Stimulated activated CD8-positive, alpha-beta memory T cell treated with anti-CD3 and anti-CD28 coated beads, Interleukin-12 subunit alpha, Interleukin-12 subunit beta, amount 100 ng/mL, for 24 hours (primary cell): ENCODE measurements around the gene FBXO24.
A peak's percentile ranks its signal among the peaks of the same experiment; 100 is the strongest.
"Not testable (repeated sequence)": the region's sequence is repeated elsewhere in the genome, so short reads cannot be mapped to it uniquely, and the experiment has no call there.

Experiments used
- DNase-seq: peaks from one replicate; pipeline ENCODE4 v3.0.0-alpha.2; 2020; ENCODE audit errors: extremely low read depth

The FBXO24 gene

DNA sequence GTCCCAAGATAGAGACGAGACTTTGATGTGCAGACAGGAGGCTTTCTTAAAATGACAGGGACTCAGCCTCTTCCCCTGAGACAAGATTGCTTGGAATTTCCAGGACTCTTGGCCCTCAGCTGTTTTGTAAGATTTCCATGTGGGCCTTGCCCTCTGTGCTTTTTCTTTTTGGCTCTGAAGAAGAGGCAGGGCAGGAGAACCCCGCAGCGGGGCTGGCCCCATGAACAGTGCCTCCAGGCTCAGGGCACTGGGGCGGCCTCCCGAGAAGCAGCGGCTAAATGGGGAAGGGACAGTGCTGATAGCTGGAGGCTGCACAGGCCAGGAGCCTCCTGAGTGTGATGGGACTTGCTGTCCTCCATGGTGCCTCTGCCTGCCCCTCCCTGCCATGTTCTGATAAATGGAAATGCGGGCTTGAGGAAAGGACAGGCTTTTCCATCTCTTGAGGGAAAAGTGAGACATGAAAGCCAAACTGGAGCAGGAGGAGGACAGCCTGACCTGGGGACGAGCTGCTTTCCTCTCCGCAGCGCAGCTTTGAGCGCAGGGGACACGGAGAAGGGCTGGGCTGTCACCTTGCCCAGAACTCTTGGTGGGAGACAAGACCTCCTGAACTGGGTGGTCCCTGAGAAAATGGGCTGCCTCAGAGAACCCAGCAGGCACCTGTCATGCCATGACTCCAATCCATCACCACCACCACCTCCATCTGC lies 24.5 kb upstream of the FBXO24 start:
- no peak for DNase-seq

DNA sequence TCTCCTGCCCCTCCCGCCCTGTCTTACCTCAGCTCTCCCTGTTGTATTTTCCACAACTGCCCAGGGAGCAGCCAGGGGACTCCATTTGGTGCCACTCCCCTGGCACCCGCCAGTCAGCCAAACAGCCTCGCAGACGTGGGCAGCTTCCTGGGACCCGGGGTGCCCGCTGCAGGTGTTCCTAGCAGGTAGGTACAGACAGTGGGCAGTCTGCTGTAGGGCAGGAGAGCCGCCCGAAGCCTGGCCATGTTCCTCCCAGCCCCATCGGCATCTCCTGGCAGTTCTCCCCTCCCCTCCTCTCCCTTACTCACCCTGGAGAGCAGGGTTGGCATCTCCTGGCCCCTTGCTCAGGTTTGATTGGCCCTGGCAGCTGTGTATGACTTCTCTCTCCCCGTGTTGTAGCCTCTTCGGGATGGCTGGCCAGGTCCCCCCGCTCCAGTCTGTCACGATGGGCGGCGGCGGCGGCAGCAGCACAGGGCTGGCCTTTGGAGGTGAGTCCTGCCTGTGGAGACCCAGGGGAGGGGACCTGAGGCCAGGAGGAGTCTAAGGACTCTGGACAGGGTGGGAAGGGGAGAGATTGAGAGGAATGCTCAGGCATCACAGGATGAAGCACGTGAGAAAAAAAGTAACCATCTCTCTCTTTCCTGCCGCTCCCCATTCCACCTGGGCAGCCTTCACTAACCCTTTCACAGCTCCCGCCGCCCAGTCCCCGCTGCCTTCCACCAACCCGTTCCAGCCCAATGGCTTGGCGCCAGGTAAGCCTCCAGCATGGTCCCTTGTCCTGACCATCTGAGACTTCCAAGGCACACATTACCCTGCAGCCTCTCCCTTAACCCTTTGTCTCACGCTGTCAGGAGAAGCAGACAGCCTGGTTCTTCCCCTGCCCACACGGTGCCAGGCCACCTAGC lies 23.7 kb upstream of the FBXO24 start:
- no peak for DNase-seq

- no peak for DNase-seq
These were observed 23.0 kb upstream of the FBXO24 start for GRCh38 chr7:100563100-100563564.

GRCh38 chr7:100563809-100564400 lies 22.2 kb upstream of the FBXO24 start:
- peak; percentile 59 for DNase-seq

- not testable (repeated sequence) for DNase-seq
These were observed 21.7 kb upstream of the FBXO24 start for GRCh38 chr7:100564405-100564804.

DNA sequence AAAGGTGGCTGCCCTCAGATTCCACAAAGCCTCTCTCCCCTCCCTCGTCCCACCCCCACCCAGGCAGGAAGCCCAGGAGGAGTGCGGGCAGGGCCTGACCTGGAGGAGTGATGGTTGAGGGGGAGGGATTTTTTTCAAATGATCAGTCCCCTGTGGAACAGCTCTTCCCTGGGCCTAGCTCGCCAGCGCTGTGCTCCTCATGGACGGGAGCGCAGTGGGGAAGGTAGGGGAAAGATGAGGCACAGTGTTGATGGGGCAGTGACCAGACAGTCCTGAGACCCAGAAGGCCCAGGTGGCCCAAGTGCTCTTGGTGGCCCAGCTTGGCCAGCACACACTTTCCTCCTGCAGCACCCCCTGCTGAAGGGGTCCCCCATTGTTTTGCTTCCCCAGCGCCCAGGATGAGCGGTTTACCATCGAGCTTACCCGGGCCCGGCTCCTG lies 21.0 kb upstream of the FBXO24 start:
- DNase-seq, result no peak

GRCh38 chr7:100566018-100566531 lies 20.1 kb upstream of the FBXO24 start:
- no peak for DNase-seq

DNA sequence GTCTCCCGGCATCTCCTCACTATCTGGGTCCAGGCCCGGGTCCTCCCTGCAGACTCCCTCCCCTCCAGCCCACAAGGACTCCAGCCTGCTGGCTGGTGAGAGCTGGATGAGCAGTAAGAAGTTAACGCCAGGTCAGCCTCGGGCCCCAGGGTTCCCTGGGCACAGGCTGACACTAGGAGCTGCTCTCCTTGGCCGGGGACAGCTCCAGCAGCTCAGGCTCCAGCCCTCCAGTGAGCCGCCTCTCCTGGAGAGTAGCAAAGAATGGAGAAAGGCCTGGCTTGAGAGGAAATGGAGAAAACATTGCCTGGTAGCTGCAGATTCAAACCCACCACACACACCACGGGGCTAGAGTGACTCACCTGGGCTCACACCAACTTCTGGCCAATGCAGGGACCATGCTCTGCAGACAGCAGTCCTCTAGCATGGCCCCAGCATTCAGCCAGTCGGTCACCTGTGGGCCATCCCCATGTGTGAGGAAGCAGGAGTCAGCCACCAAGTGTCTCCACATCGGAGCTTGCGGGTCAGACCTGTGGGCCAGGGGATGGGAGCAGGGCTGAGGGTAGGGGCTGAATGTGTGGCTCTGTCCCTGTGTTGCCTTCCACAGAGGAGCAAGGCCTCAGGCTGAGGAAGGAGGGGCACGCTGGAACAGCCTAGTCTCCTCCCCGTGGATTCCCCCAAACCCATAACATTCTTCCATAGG lies 18.9 kb upstream of the FBXO24 start:
- no peak for DNase-seq

DNA sequence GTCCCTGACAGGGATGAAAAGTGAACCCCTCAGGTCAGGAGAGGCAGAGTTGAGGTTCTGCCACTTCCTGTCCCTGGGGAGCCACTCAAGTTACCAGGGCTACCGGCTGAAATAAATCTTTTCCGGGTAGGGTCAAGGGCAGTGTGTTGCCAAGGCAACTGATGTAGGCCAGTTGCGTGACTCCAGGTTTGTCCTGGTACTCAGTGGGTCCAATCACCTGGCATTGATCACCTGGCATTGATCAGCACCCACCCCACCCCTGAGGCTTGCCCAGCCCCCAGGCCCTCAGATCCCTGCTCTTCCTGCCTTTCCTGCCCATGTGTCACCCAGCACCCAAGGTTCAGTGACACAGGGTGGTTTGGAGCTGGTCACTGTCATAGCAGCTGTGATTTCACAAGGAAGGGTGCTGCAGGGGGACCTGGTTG lies 18.4 kb upstream of the FBXO24 start:
- DNase-seq, result no peak

DNA sequence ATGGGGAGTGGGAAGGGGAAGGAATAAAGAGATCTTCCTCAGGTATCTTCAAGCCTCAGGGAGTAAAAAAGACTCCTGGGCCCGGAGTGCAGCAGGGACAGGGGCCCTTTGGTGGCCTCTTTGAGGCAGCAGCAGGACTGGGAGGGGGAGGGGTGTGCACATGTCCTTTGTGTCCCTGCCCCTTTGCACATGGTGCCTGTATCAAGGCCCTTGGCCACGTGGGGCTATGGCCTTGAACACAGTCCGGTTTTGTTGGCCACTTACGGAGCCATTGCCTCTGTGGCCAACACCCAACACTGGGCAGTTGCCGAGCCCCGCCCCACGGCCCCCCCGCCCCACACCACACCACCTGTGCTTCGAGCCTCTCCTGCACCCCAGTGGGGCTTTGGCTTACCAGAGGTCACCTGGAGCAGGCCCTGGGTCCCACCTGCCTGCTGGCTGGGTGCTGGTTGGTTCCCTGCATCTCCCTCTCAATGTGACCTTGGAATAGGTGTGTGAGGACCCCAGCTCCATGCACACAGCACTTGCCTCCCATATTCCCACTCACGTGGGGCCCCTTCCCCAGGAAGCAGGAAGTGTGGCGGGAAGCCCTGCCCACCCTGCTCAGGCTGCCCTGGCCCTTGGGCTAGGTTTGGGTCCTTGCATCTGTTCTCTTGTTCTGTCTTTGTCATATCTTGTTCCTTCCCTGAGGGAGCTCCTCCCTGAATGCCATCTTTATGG lies 17.8 kb upstream of the FBXO24 start:
- DNase-seq, result no peak

DNA sequence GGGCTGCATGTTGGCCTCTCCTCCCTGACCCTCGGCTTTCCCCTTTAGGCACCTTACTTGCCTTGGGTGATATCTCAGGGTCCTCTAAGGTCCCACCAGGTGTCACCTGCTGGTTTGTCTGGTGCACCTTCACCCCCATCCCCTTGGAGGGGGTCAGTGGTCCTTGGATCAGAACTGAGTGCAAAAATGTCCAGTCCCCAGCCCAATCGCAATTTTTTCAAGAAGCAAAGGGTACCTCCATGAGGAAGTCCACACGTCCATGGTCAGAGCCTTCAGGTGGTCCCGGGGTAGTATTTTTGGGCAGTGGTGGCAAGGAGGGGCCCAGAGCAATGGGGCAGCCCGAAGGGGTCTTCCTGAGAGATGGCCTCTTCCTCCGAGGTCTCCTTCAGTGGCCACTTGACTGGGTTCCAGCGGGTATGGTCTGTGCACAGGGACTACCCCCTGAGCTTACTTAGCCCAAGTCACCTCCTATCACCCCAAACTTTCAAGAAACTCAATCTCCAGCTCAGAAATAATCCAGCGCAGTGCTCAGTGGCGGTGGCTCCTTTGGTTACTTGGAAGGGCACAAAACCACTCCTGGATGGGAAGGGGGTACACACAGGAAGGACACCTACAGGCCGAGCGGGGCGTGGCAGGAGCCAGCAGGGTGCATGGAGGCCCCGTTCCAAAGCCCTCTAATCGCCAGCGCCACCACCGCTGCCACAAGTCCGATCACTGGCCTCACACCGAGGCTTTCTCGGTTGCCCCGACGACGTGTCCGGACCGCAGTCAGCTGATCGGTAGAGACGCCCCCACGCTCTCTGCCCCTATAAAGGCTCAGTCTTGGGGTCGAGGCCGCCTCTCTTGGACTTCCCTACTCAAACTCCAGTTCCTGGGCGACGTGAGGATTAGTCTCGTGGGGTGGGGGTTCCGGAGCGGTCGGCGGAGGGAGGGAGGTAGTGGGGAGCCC lies 17.0 kb upstream of the FBXO24 start:
- DNase-seq, result no peak

- no peak for DNase-seq
These were observed 14.9 kb upstream of the FBXO24 start for GRCh38 chr7:100570954-100571828.

GRCh38 chr7:100571829-100572116 lies 14.4 kb upstream of the FBXO24 start:
- no peak for DNase-seq

DNA sequence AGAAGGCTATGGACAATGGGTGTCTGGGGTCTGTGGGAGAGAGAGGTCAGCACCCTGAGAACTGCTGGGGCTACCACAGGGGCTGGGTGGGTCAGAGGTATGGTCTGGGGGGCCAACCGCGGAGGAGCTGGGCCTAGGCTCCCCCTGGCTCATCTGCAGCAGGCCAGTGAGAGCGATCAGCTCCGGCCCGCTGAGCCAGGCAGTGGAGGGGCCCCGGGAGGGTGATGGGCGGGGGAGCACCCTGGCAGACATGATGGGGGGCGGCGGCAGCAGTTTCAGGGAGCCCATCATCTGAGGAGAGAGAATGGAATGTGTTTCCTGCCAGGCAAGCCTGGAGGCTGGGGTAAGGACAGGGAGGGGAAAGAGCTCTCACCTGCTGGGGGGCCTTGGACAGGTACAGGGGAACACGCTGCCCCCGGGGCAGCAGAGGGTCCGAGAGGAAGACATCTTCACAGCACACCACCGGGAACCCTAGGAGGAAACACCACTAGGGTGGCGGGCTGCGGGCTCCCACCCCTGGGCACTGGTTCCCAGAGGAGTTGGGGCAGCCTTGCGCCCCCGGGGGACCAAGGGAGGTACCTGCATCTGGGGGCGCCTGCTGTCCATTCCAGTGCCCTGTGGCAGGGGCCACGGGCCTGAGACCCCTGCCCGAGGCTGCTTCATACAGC lies 13.7 kb upstream of the FBXO24 start:
- DNase-seq, result no peak

DNA sequence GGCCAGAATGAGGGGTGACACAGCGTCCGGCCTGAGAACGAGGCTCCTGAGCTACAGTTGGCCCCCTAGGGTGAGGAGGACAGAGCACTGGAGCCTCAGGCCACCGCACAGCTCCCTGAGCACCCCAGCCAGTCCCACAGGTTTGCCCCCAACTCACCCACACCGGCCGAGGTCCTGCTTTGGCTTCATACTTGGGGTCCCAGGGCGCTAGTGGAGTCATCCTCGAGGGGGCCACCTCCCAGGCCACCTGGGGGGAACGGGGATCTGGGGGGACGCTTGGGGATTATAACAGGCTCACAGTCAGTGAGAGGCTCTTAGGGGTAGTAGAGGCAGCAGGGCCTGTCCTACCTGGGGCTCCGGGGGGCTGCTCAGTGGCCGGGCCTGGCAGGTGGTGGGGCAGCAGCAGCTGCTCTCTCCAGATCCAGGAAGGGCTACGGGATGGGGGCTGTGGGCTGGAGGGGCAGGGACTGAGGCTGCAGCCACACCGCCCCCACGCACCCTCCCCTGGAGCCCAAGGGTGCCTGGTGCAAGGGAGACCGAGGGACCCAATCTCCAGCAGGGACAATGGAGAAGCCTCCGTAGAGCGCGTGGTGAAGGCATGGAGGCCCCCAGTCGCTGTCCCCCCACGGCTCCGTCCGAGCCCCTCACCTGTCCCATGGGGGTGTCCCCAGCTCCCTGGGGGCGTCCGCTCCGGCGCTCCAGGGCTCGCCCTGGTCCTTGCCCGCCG lies 13.0 kb upstream of the FBXO24 start:
- no peak for DNase-seq

- DNase-seq, result no peak
These were observed 12.3 kb upstream of the FBXO24 start, which contains the start of gene SAP25 for GRCh38 chr7:100573691-100574361. TSS of gene SAP25 (minus strand) at chr7:100573900. CDS start at chr7:100573742, 158 bp downstream.
